Measurements from ENCODE around the gene TCAIM. TPM values are rescaled to one million over a fixed set of nuclear protein-coding genes. Genes with fewer than 3 reads are reported as not detected.

TCAIM gene
- total and polyA plus RNA-seq, 10 of the 15 experiments (the other 5 are each of a cell fraction or from before 2014, with no cell fraction given), result 14.5 to 22.9 (median 17.8) TPM

DNA sequence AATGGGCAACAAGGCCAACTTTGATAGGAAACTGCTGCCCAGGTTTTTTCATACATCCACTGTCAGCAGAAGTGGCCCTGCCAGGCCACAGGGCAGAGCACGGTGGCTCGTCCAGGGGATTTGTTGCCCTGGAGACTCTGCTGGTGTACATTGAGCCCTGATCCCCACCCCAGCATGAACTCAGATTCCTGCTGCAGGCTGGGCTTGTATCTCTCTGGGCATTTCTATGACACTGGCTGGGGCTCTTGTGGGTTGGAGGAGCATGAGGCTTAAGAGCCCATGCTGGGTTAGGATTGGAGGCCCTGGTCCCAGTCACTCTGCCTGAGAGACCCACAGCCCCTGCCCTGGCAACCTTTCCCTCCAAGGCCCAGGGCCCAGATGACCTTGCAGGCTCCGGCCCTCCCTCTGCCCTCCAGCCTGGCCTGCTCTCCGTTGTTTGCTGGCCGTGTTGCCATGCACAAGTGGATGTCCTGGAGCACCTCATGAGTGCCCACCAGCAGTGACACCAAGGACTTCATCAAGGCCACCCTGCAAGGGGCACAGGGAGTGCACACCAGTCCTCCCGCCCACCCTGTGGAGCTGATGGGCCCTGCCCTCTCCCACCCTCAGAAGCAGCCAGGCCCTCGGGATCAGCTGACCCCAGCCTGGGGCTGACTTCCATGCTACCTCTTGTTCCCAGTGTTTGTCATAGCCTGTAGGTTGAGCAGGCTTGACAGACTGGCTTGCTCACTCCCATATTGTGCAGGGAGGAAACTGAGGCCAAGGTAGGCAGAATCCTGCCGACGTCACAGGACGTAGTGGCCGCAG is 80.8 kb downstream of the TCAIM start:
- no peak overlapping the region for H3K4me2 ChIP-seq (ENCODE audit: control insufficient read depth, insufficient read depth)
- intact Hi-C loops (cut with micrococcal nuclease; ENCODE audit: unreplicated experiment) (no loop called here), in situ Hi-C loops (cut with MboI) (no loop called here)
- ChIA-PET POLR2A (no interaction called here), SMC1A (ENCODE audit: uncharacterized antibody, unreplicated experiment) (no interaction called here), RAD21 (ENCODE audit: unreplicated experiment) (no interaction called here), CTCF (no interaction called here)
- H3K27me3 ChIP-seq (replicated peaks in 1 of 2; ENCODE audit: control insufficient read depth in 2 of 2, insufficient read depth in 2 of 2, low read length in 1 of 2), result no peaks in the 10 kb centered on the region
- H3K4me3 ChIP-seq, result no peak overlapping the region
- ATAC-seq (no peak), DNase-seq (ENCODE audit: low read depth, low spot score) (no peak), FAIRE-seq (no peak)
- no peaks in the 10 kb centered on the region for H4K20me1 ChIP-seq (ENCODE audit: control insufficient read depth, insufficient read depth)
- 60% methylated on average over 11 of the region's 11 CpGs for WGBS (ENCODE audit: insufficient coverage, insufficient replicate concordance, low lambda C conversion rate, missing lambda C conversion rate)
- no TSS peak for BruUV-seq (replicated peaks)
- no peaks in the 10 kb centered on the region for H3K79me2 ChIP-seq (ENCODE audit: control insufficient read depth, insufficient read depth, low read length)
- no peak overlapping the region for H2AFZ ChIP-seq (ENCODE audit: control insufficient read depth, low read depth, low read length)
- no peak overlapping the region for H3K27ac ChIP-seq (ENCODE audit: control insufficient read depth, insufficient read depth)
- H3K4me1 ChIP-seq (ENCODE audit: control insufficient read depth, insufficient read depth, low read length), result no peaks in the 10 kb centered on the region
- H3K36me3 ChIP-seq (ENCODE audit: control insufficient read depth in 2 of 2, insufficient read depth in 2 of 2, low read length in 1 of 2), result no peaks in the 10 kb centered on the region
- no peaks in the 10 kb centered on the region for H3K9me3 ChIP-seq (replicated peaks; ENCODE audit: control insufficient read depth, insufficient read depth, low read length)
- H3K9ac ChIP-seq (ENCODE audit: control insufficient read depth, insufficient read depth, low read length), result no peak overlapping the region
- TF ChIP-seq FOXM1 (IDR thresholded peaks at IDR 0.05; ENCODE audit: low read depth, low read length) (no peak), CHD4 (IDR thresholded peaks at IDR 0.05) (no peak), MYC (IDR thresholded peaks at IDR 0.05; ENCODE audit: insufficient read depth, insufficient read length, insufficient replicate concordance, low read length, severe bottlenecking) (no peak), NR2C1 (IDR thresholded peaks at IDR 0.05) (no peak), CREM (IDR thresholded peaks at IDR 0.05; ENCODE audit: low read depth) (no peak), SRF (IDR thresholded peaks at IDR 0.05; ENCODE audit: low read depth in 2 of 2, low read length in 2 of 2) (no peak), MXI1 (IDR thresholded peaks at IDR 0.05; ENCODE audit: low read depth, low read length) (no peak), RELA (IDR thresholded peaks at IDR 0.05; ENCODE audit: borderline replicate concordance, partially characterized antibody) (no peak), CHD2 (IDR thresholded peaks at IDR 0.05; ENCODE audit: borderline replicate concordance, low read depth, low read length) (no peak), SIX5 (IDR thresholded peaks at IDR 0.05; ENCODE audit: low read depth, low read length, severe bottlenecking) (no peak), TCF12 (IDR thresholded peaks at IDR 0.05; ENCODE audit: low read depth, low read length) (no peak), ZNF622 (IDR thresholded peaks at IDR 0.05) (no peak), CHD1 (IDR thresholded peaks at IDR 0.05; ENCODE audit: low read depth, low read length) (no peak), PAX8 (IDR thresholded peaks at IDR 0.05) (no peak)
- TF ChIP-seq, protein P1, sequence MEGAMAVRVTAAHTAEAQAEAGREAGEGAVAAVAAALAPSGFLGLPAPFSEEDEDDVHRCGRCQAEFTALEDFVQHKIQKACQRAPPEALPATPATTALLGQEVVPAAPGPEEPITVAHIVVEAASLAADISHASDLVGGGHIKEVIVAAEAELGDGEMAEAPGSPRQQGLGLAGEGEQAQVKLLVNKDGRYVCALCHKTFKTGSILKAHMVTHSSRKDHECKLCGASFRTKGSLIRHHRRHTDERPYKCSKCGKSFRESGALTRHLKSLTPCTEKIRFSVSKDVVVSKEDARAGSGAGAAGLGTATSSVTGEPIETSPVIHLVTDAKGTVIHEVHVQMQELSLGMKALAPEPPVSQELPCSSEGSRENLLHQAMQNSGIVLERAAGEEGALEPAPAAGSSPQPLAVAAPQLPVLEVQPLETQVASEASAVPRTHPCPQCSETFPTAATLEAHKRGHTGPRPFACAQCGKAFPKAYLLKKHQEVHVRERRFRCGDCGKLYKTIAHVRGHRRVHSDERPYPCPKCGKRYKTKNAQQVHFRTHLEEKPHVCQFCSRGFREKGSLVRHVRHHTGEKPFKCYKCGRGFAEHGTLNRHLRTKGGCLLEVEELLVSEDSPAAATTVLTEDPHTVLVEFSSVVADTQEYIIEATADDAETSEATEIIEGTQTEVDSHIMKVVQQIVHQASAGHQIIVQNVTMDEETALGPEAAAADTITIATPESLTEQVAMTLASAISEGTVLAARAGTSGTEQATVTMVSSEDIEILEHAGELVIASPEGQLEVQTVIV (IDR thresholded peaks at IDR 0.05; ENCODE audit: borderline replicate concordance, partially characterized antibody), result no peak
- TF ChIP-seq, protein P2, sequence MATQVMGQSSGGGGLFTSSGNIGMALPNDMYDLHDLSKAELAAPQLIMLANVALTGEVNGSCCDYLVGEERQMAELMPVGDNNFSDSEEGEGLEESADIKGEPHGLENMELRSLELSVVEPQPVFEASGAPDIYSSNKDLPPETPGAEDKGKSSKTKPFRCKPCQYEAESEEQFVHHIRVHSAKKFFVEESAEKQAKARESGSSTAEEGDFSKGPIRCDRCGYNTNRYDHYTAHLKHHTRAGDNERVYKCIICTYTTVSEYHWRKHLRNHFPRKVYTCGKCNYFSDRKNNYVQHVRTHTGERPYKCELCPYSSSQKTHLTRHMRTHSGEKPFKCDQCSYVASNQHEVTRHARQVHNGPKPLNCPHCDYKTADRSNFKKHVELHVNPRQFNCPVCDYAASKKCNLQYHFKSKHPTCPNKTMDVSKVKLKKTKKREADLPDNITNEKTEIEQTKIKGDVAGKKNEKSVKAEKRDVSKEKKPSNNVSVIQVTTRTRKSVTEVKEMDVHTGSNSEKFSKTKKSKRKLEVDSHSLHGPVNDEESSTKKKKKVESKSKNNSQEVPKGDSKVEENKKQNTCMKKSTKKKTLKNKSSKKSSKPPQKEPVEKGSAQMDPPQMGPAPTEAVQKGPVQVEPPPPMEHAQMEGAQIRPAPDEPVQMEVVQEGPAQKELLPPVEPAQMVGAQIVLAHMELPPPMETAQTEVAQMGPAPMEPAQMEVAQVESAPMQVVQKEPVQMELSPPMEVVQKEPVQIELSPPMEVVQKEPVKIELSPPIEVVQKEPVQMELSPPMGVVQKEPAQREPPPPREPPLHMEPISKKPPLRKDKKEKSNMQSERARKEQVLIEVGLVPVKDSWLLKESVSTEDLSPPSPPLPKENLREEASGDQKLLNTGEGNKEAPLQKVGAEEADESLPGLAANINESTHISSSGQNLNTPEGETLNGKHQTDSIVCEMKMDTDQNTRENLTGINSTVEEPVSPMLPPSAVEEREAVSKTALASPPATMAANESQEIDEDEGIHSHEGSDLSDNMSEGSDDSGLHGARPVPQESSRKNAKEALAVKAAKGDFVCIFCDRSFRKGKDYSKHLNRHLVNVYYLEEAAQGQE (IDR thresholded peaks at IDR 0.05; ENCODE audit: low read depth, low read length), result no peak
- TF ChIP-seq, protein P3, sequence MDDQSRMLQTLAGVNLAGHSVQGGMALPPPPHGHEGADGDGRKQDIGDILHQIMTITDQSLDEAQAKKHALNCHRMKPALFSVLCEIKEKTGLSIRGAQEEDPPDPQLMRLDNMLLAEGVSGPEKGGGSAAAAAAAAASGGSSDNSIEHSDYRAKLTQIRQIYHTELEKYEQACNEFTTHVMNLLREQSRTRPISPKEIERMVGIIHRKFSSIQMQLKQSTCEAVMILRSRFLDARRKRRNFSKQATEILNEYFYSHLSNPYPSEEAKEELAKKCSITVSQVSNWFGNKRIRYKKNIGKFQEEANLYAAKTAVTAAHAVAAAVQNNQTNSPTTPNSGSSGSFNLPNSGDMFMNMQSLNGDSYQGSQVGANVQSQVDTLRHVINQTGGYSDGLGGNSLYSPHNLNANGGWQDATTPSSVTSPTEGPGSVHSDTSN (IDR thresholded peaks at IDR 0.05; ENCODE audit: insufficient replicate concordance, low read depth, low read length), result no peak

All from GM12878 (cell line).